Mammary epithelial cell (primary cell): Measurements from ENCODE around the gene CDH5.

Experiments
- CTCF ChIP-seq, 2 donors: IDR thresholded peaks in 1 of 2; conservative IDR thresholded peaks in 1 of 2; 2 replicates each; pipeline ENCODE4 v1.5.1; 2011 to 2012; ENCODE audit warnings: inconsistent platforms in 2 of 2, low read length in 2 of 2, mild to moderate bottlenecking in 2 of 2, control low read depth in 1 of 2, low read depth in 1 of 2; ENCODE audit not compliant: insufficient read depth in 1 of 2; ENCODE audit errors: extremely low read depth in 1 of 2
- EZH2 ChIP-seq: IDR thresholded peaks from 2 replicates; pipeline ENCODE4 v1.6.1; 2012; ENCODE audit warnings: low read length, inconsistent platforms, borderline replicate concordance

- TF ChIP-seq CTCF (conservative IDR thresholded peaks at IDR 0.05 in 1 of 2, IDR thresholded peaks at IDR 0.05 in 1 of 2; ENCODE audit: extremely low read depth in 1 of 2, insufficient read depth in 1 of 2, low read depth in 1 of 2, low read length in 2 of 2) (no peak), EZH2 (no peak)
Measured at GRCh38 chr16:66440970-66441369, 74.5 kb downstream of the CDH5 start.
